K562 (cell line): ENCODE results near the gene SLC35B4. TPM values are rescaled to one million over a fixed set of nuclear protein-coding genes. Genes with fewer than 3 reads are reported as not detected.

ENCODE experiments used
- ATAC-seq: fragments of 200-7000 bp; cut with Tn5 transposase; 3 replicates; pipeline ENCODE4 v1.9.1; 2020; ENCODE audit warnings: moderate library complexity
- BruUV-seq: library from RNA; stranded (reverse); fragments of 400-500 nt; replicated peaks from 2 replicates; lab custom pipeline; 2021; lab: Mats Ljungman, UMichigan
- CTCF ChIA-PET: fragments of 300-600 bp; formaldehyde crosslinking; extraction: SDS; loops from one replicate; lab custom pipeline; 2021; ENCODE audit warnings: low intra/inter-chr PET ratio; lab: Yijun Ruan, JAX
- POLR2A ChIA-PET: fragments of 300-600, 350-650 bp; sonication (Branson Sonifier 250); formaldehyde crosslinking; extraction: SDS; loops from one replicate; lab custom pipeline; 2021; ENCODE audit warnings: antibody characterized with exemption, inconsistent platforms; lab: Yijun Ruan, JAX
- DNase-seq, 4 experiments: peaks; one replicate each; pipeline versions ENCODE4 v3.0.0 to v3.0.0-alpha.2; 2011 to 2018; ENCODE audit warnings: low spot score in 3 of 4, mixed read lengths in 3 of 4; ENCODE audit errors: extremely low read depth in 1 of 4
- FAIRE-seq: peaks from 2 replicates; lab custom pipeline; 2011; peaks lifted over from hg19 to GRCh38; lab: Jason Lieb, UNC
- H2AFZ ChIP-seq: 2 replicates; pipeline ENCODE4 v1.6.0; 2011; ENCODE audit warnings: low read depth, low read length, control low read depth, inconsistent platforms
- H3K27ac ChIP-seq: fragments of 200-600 bp; 3 replicates; pipeline ENCODE4 v1.8.0; 2011; ENCODE audit warnings: low read depth, mild to moderate bottlenecking, control low read depth, inconsistent platforms, low read length, moderate library complexity, mixed read lengths; ENCODE audit errors: extremely low read depth
- H3K27me3 ChIP-seq, 2 experiments: fragments of 300-600 bp in 1 of 2; 2 replicates in 1 of 2; 3 replicates in 1 of 2; pipeline versions ENCODE4 v1.6.0 to v1.8.0; 2011; ENCODE audit warnings: inconsistent platforms in 2 of 2, low read length in 2 of 2, mild to moderate bottlenecking in 1 of 2, mixed read lengths in 1 of 2, moderate library complexity in 1 of 2; ENCODE audit not compliant: control insufficient read depth in 2 of 2, insufficient read depth in 2 of 2
- H3K36me3 ChIP-seq: fragments of 300-600 bp; 3 replicates; pipeline ENCODE4 v1.8.0; 2011; ENCODE audit warnings: mild to moderate bottlenecking, low read length, inconsistent platforms; ENCODE audit not compliant: control insufficient read depth, insufficient read depth
- H3K4me1 ChIP-seq, 2 experiments: fragments of 200-600 bp in 1 of 2; replicated peaks in 1 of 2; 2 replicates in 1 of 2; 3 replicates in 1 of 2; pipeline versions ENCODE4 v1.5.1 to v1.8.0; 2011; ENCODE audit warnings: inconsistent platforms in 2 of 2, low read length in 2 of 2, mild to moderate bottlenecking in 1 of 2, mixed read lengths in 1 of 2, moderate library complexity in 1 of 2; ENCODE audit not compliant: control insufficient read depth in 2 of 2, insufficient read depth in 2 of 2
- H3K4me2 ChIP-seq: 2 replicates; pipeline ENCODE4 v1.6.1; 2011; ENCODE audit warnings: low read length, control low read depth, inconsistent platforms, mixed read lengths; ENCODE audit not compliant: insufficient read depth
- H3K4me3 ChIP-seq: fragments of 200-600 bp; sonication (generic), shearing (Covaris generic); 2 replicates; pipeline ENCODE4 v1.5.1; 2016; ENCODE audit warnings: control low read depth, inconsistent platforms
- H3K79me2 ChIP-seq: fragments of 200-600 bp; 3 replicates; pipeline ENCODE4 v1.8.0; 2011; ENCODE audit warnings: low read length, inconsistent platforms; ENCODE audit not compliant: control insufficient read depth, insufficient read depth
- H3K9ac ChIP-seq, 2 experiments: 2 replicates each; pipeline versions ENCODE4 v1.6.0 to v1.6.1; 2011; ENCODE audit warnings: low read depth in 2 of 2, low read length in 2 of 2, control low read depth in 1 of 2, inconsistent platforms in 1 of 2, mild to moderate bottlenecking in 1 of 2, mixed read lengths in 1 of 2; ENCODE audit not compliant: insufficient read depth in 1 of 2
- H3K9me1 ChIP-seq: one replicate; pipeline ENCODE4 v1.6.0; 2011; ENCODE audit warnings: inconsistent platforms, mild to moderate bottlenecking, low read length, moderate library complexity; ENCODE audit not compliant: control insufficient read depth, insufficient read depth
- H3K9me3 ChIP-seq: replicated peaks from 2 replicates; pipeline ENCODE4 v1.5.1; 2011; ENCODE audit warnings: low read depth, low read length, inconsistent platforms; ENCODE audit not compliant: control insufficient read depth, insufficient read depth
- H4K20me1 ChIP-seq: replicated peaks from 2 replicates; pipeline ENCODE4 v1.6.1; 2011; ENCODE audit warnings: low read length, inconsistent platforms, mixed read lengths; ENCODE audit not compliant: control insufficient read depth, insufficient read depth
- CREBBP ChIP-seq: IDR thresholded peaks from one replicate; pipeline ENCODE4 v1.6.1; 2012; ENCODE audit warnings: low read depth, mild to moderate bottlenecking, control low read depth, inconsistent platforms, low read length
- HBP1 ChIP-seq: fragments of 450-650 bp; formaldehyde crosslinking; IDR thresholded peaks from 2 replicates; pipeline ENCODE4 v1.4.0; 2022; ENCODE audit warnings: missing genetic modification characterization
- OTX1 ChIP-seq: fragments of 450-650 bp; formaldehyde crosslinking; IDR thresholded peaks from 2 replicates; pipeline ENCODE4 v1.4.0; 2022; ENCODE audit warnings: mild to moderate bottlenecking
- PHB2 ChIP-seq: fragments of 450-650 bp; IDR thresholded peaks from 2 replicates; pipeline ENCODE4 v1.6.1; 2017; ENCODE audit warnings: low read depth
- PPARD ChIP-seq: fragments of 250-450 bp; sonication (Bioruptor Pico); IDR thresholded peaks from 2 replicates; pipeline ENCODE4 v1.8.0; 2022; ENCODE audit warnings: inconsistent platforms, mild to moderate bottlenecking, moderate library complexity
- RAD21 ChIP-seq, 2 experiments: fragments of 250-450 bp in 1 of 2; fragments of 450-650 bp in 1 of 2; sonication (Bioruptor Pico) in 1 of 2; formaldehyde crosslinking in 1 of 2; IDR thresholded peaks in 1 of 2; conservative IDR thresholded peaks in 1 of 2; 2 replicates each; pipeline versions ENCODE4 v1.4.0 to v1.8.0; 2020 to 2022; ENCODE audit warnings: mild to moderate bottlenecking in 2 of 2, moderate library complexity in 1 of 2
- SRSF7 ChIP-seq: fragments of 200-400 bp; formaldehyde crosslinking; optimal IDR thresholded peaks from 2 replicates; pipeline ENCODE3; 2017; ENCODE audit warnings: mild to moderate bottlenecking, low read depth, low read length
- ZBTB26 ChIP-seq: fragments of 450-650 bp; formaldehyde crosslinking; IDR thresholded peaks from 2 replicates; pipeline ENCODE4 v1.4.0; 2022; ENCODE audit warnings: missing genetic modification characterization
- WGBS: fragments of 100-300 bp; shearing (Covaris generic); methylation state at CpG from one replicate; pipeline ENCODE4 v1.1.6; 2016; ENCODE audit warnings: low coverage, mixed read lengths; ENCODE audit not compliant: insufficient coverage; ENCODE audit errors: missing lambda C conversion rate; 5-methylcytosine and 5-hydroxymethylcytosine counted together
- in situ Hi-C: fragments of 300-500 bp; cut with MboI; formaldehyde crosslinking; loops from 4 replicates; pipeline ENCODE4 v1.15.0; 2018; ENCODE audit warnings: inconsistent platforms, mixed read lengths
- intact Hi-C: fragments of 100-400 bp; cut with micrococcal nuclease; formaldehyde crosslinking; loops from 2 replicates; pipeline ENCODE4 v1.14.2; 2022
- polyA plus RNA-seq, 8 experiments: library from polyadenylated mRNA; depleted of rRNA in 4 of 8; stranded (reverse) in 5 of 8; unstranded in 3 of 8; fragments of >200 nt; fragmentation: Nextera tagmentation in 2 of 8; fragmentation: Illumina TruSeq in 1 of 8; extraction: Ambion mirVana in 2 of 8; extraction: Trizol in 1 of 8; gene quantifications; 2 replicates each; pipeline versions ENCODE4 v1.2.1 to v1.2.3, GENCODE V29; 2011 to 2014; ENCODE audit warnings: inconsistent platforms in 1 of 8, missing spikeins in 1 of 8
- total RNA-seq, 7 experiments: library from RNA; depleted of rRNA in 6 of 7; stranded (reverse); fragments of >200 nt in 6 of 7; fragmentation: Illumina TruSeq in 2 of 7; extraction: Trizol in 2 of 7; gene quantifications; 2 replicates each; pipeline versions ENCODE4 v1.2.1 to v1.2.3, GENCODE V29; 2011 to 2021; ENCODE audit warnings: low replicate concordance in 1 of 7
- TF ChIP-seq, protein P1 (sequence below), 3 experiments: IDR thresholded peaks in 2 of 3; conservative IDR thresholded peaks in 1 of 3; 2 replicates each; pipeline ENCODE4 v1.5.1; 2011 to 2012; ENCODE audit warnings: low read length in 3 of 3, mild to moderate bottlenecking in 3 of 3, control low read depth in 2 of 3, improper control_type of control experiment in 1 of 3, inconsistent platforms in 1 of 3, low read depth in 1 of 3, mixed read lengths in 1 of 3, moderate library complexity in 1 of 3; ENCODE audit not compliant: insufficient read depth in 2 of 3
- TF ChIP-seq, protein P2 (sequence below): fragments of 450-650 bp; formaldehyde crosslinking; conservative IDR thresholded peaks from 2 replicates; pipeline ENCODE4 v1.4.0; 2022; ENCODE audit warnings: mild to moderate bottlenecking, missing genetic modification characterization

The SLC35B4 gene
- total and polyA plus RNA-seq, 9 of the 15 experiments (the other 6 are each of a cell fraction or from before 2014, with no cell fraction given): 6.1 to 34.9 (median 17.6) TPM

DNA sequence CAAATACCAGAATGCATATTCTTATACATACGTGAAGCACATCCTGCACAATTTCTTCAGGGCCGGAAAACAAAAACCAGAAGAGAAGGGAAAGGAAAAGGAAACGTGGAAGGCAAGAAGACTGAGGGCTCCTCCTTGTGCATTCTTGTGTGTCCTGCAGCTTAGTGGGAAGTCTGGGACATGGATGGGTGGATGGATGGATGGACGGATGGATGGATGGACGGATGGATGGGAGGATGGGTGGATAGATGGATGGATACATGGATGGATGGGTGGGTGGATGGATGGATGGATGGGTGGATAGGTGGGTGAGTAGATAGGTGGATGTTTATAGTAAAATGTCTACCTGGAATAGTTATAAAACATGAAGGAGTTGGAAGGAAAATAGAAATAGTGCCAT, 30.8 kb upstream of the SLC35B4 start:
- no peaks in the 10 kb centered on the region for H4K20me1 ChIP-seq
- CTCF ChIA-PET: no interaction called here
- DNase-seq: no peak
- H3K4me3 ChIP-seq: no peak overlapping the region
- H3K27ac ChIP-seq: no peak overlapping the region
- no peak overlapping the region for H3K4me2 ChIP-seq
- H3K9me3 ChIP-seq: no peaks in the 10 kb centered on the region
- TF ChIP-seq PHB2 (no peak), ZBTB26 (peak; percentile 70; the same call in 1 of the 2 replicates), HBP1 (CRISPR knock-in tag) (0 out of 2 replicates have a peak, but pooled peaks have one; percentile 72), RAD21 (CRISPR knock-in tag; conservative IDR thresholded peaks at IDR 0.05 in 1 of 2, IDR thresholded peaks at IDR 0.05 in 1 of 2) (peak in 1 of 2 experiments; percentile 38; a peak in 2 of 4 replicates), OTX1 (CRISPR knock-in tag) (peak; percentile 57; the same call in 1 of the 2 replicates), PPARD (CRISPR knock-in tag) (no peak), CREBBP (peak; percentile 58), SRSF7 (no peak)
- TF ChIP-seq, protein P1, sequence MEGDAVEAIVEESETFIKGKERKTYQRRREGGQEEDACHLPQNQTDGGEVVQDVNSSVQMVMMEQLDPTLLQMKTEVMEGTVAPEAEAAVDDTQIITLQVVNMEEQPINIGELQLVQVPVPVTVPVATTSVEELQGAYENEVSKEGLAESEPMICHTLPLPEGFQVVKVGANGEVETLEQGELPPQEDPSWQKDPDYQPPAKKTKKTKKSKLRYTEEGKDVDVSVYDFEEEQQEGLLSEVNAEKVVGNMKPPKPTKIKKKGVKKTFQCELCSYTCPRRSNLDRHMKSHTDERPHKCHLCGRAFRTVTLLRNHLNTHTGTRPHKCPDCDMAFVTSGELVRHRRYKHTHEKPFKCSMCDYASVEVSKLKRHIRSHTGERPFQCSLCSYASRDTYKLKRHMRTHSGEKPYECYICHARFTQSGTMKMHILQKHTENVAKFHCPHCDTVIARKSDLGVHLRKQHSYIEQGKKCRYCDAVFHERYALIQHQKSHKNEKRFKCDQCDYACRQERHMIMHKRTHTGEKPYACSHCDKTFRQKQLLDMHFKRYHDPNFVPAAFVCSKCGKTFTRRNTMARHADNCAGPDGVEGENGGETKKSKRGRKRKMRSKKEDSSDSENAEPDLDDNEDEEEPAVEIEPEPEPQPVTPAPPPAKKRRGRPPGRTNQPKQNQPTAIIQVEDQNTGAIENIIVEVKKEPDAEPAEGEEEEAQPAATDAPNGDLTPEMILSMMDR (IDR thresholded peaks at IDR 0.05 in 2 of 3, conservative IDR thresholded peaks at IDR 0.05 in 1 of 3; ENCODE audit: insufficient read depth in 2 of 3, low read depth in 1 of 3, low read length in 3 of 3): peak; percentile 13 to 38 (median 32); a peak in 3 of 6 replicates
- TF ChIP-seq, protein P2, sequence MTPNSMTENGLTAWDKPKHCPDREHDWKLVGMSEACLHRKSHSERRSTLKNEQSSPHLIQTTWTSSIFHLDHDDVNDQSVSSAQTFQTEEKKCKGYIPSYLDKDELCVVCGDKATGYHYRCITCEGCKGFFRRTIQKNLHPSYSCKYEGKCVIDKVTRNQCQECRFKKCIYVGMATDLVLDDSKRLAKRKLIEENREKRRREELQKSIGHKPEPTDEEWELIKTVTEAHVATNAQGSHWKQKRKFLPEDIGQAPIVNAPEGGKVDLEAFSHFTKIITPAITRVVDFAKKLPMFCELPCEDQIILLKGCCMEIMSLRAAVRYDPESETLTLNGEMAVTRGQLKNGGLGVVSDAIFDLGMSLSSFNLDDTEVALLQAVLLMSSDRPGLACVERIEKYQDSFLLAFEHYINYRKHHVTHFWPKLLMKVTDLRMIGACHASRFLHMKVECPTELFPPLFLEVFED (CRISPR knock-in tag): peak; percentile 66; the same call in 1 of the 2 replicates
- TF ChIP-seq, all 486 proteins: peak for 7
- Histone ChIP-seq H3K9ac (no peak overlapping the region), H3K79me2 (no peaks in the 10 kb centered on the region), H2AFZ (no peak overlapping the region), H3K9me1 (no peaks in the 10 kb centered on the region), H3K27me3 (peaks cover 27 to 33% of the 10 kb centered on the region in 2 experiments), H3K4me1 (no peaks in the 10 kb centered on the region), H3K36me3 (no peaks in the 10 kb centered on the region)
- in situ Hi-C loops (no loop called here), intact Hi-C loops (no loop called here)
- POLR2A ChIA-PET: interaction anchor here (0.6 to 1.6 kb wide), 2 partner anchors 13 to 146 kb away, joined by 3 to 6 read pairs; no protein-coding TSS in a partner anchor
- BruUV-seq: no TSS peak
- WGBS: 0% methylated on average over 5 of the region's 5 CpGs
- ATAC-seq (0 out of 3 replicates have a peak, but pooled peaks have one; percentile 23), FAIRE-seq (no peak)
